Common myeloid progenitor, CD34-positive (primary cell): ENCODE measurements around the gene ERBB4.

Source experiments
- CTCF ChIA-PET: fragments of 350-600 bp; sonication (Branson Sonifier 250); formaldehyde crosslinking; loops from one replicate; lab custom pipeline; 2021; ENCODE audit warnings: antibody characterized with exemption; lab: Charles Lee
- POLR2A ChIA-PET: fragments of 350-600 bp; sonication (Branson Sonifier 250); formaldehyde crosslinking; loops from one replicate; lab custom pipeline; 2021; ENCODE audit warnings: antibody characterized with exemption; lab: Charles Lee
- DNase-seq, 3 donors: peaks; one replicate each; pipeline versions ENCODE4 v3.0.0 to v3.0.0-alpha.2; 2013
- H3K27ac ChIP-seq, 2 experiments: 1 replicate in 1 of 2; 2 replicates in 1 of 2; pipeline ENCODE4 v1.7.0; 2013; ENCODE audit warnings: inconsistent platforms in 2 of 2, low read length in 2 of 2, mild to moderate bottlenecking in 2 of 2, low read depth in 1 of 2, moderate library complexity in 1 of 2; ENCODE audit not compliant: severe bottlenecking in 2 of 2, insufficient read depth in 1 of 2, poor library complexity in 1 of 2
- H3K27me3 ChIP-seq, 5 experiments: replicated peaks in 2 of 5; 1 replicate in 3 of 5; 2 replicates in 2 of 5; pipeline versions ENCODE4 v1.6.1 to v1.7.0; 2013; ENCODE audit warnings: low read length in 4 of 5, mild to moderate bottlenecking in 2 of 5, moderate library complexity in 2 of 5, inconsistent platforms in 1 of 5; ENCODE audit not compliant: insufficient read depth in 5 of 5, control insufficient read depth in 4 of 5
- H3K36me3 ChIP-seq, 4 experiments: 1 replicate in 2 of 4; 2 replicates in 2 of 4; pipeline versions ENCODE4 v1.6.1 to v1.7.0; 2013; ENCODE audit warnings: low read length in 3 of 4, control low read depth in 1 of 4, mild to moderate bottlenecking in 1 of 4; ENCODE audit not compliant: control insufficient read depth in 4 of 4, insufficient read depth in 4 of 4
- H3K4me1 ChIP-seq, 4 experiments: 1 replicate in 3 of 4; 2 replicates in 1 of 4; pipeline versions ENCODE4 v1.6.1 to v1.7.1; 2013; ENCODE audit warnings: low read length in 3 of 4, mild to moderate bottlenecking in 3 of 4, control low read depth in 1 of 4, inconsistent platforms in 1 of 4, moderate library complexity in 1 of 4; ENCODE audit not compliant: control insufficient read depth in 4 of 4, insufficient read depth in 4 of 4; ENCODE audit errors: control extremely low read depth in 1 of 4
- H3K4me3 ChIP-seq, 7 experiments: 1 replicate in 4 of 7; 2 replicates in 3 of 7; pipeline versions ENCODE4 v1.5.1 to v1.7.0; 2013; ENCODE audit warnings: mild to moderate bottlenecking in 7 of 7, low read length in 6 of 7, moderate library complexity in 6 of 7, inconsistent platforms in 2 of 7, low read depth in 2 of 7, control low read depth in 1 of 7; ENCODE audit not compliant: insufficient read depth in 4 of 7, control insufficient read depth in 1 of 7; ENCODE audit errors: extremely low read depth in 1 of 7
- H3K9me3 ChIP-seq, 5 experiments: 1 replicate in 4 of 5; 2 replicates in 1 of 5; pipeline versions ENCODE4 v1.6.1 to v1.7.1; 2013; ENCODE audit warnings: low read length in 4 of 5, mild to moderate bottlenecking in 2 of 5, inconsistent platforms in 1 of 5, low read depth in 1 of 5, moderate library complexity in 1 of 5; ENCODE audit not compliant: control insufficient read depth in 4 of 5, insufficient read depth in 2 of 5; ENCODE audit errors: control extremely low read depth in 1 of 5
- WGBS: methylation state at CpG from one replicate; pipeline ENCODE4 v1.1.5; 2013; ENCODE audit not compliant: insufficient coverage; 5-methylcytosine and 5-hydroxymethylcytosine counted together

ERBB4 gene

GRCh38 chr2:211816754-211817153 is 721.8 kb downstream of the ERBB4 start:
- DNase-seq, result no peak
- H3K36me3 ChIP-seq, result no peaks in the 10 kb centered on the region
- H3K4me1 ChIP-seq, result no peaks in the 10 kb centered on the region
- H3K9me3 ChIP-seq, result peaks cover 0 to 4% (median 0%) of the 10 kb centered on the region in 5 experiments
- ChIA-PET CTCF (no interaction called here), POLR2A (no interaction called here)
- no peak overlapping the region for H3K27ac ChIP-seq
- no CpG with 5 or more reads among the region's 1 CpG for WGBS
- no peaks in the 10 kb centered on the region for H3K27me3 ChIP-seq
- no peak overlapping the region for H3K4me3 ChIP-seq

- H3K9me3 ChIP-seq, result peaks cover 0 to 3% (median 0%) of the 10 kb centered on the region in 5 experiments
- H3K27me3 ChIP-seq, result no peaks in the 10 kb centered on the region
- no peaks in the 10 kb centered on the region for H3K36me3 ChIP-seq
- no peaks in the 10 kb centered on the region for H3K4me1 ChIP-seq
- ChIA-PET POLR2A (no interaction called here), CTCF (no interaction called here)
- H3K27ac ChIP-seq, result no peak overlapping the region
- no peak for DNase-seq
- WGBS, result 80% methylated on average over 4 of the region's 4 CpGs
- no peak overlapping the region for H3K4me3 ChIP-seq
Observed at GRCh38 chr2:211812587-211812986, 726.0 kb downstream of the ERBB4 start.

GRCh38 chr2:211802666-211803065 is 735.9 kb downstream of the ERBB4 start:
- no peaks in the 10 kb centered on the region for H3K27me3 ChIP-seq
- no peak for DNase-seq
- no peaks in the 10 kb centered on the region for H3K4me1 ChIP-seq
- no peak overlapping the region for H3K4me3 ChIP-seq
- POLR2A ChIA-PET, result interaction anchor here (0.5 kb wide), 1 partner anchor 659 kb away, joined by 3 read pairs; no protein-coding TSS in a partner anchor
- H3K36me3 ChIP-seq, result no peaks in the 10 kb centered on the region
- no peak overlapping the region for H3K27ac ChIP-seq
- CTCF ChIA-PET, result no interaction called here
- no peaks in the 10 kb centered on the region for H3K9me3 ChIP-seq
- WGBS, result 100% methylated on average over 2 of the region's 4 CpGs

GRCh38 chr2:211800001-211800400 is 738.6 kb downstream of the ERBB4 start:
- H3K27ac ChIP-seq, result no peak overlapping the region
- no peaks in the 10 kb centered on the region for H3K9me3 ChIP-seq
- no CpG with 5 or more reads among the region's 1 CpG for WGBS
- no peaks in the 10 kb centered on the region for H3K4me1 ChIP-seq
- ChIA-PET POLR2A (no interaction called here), CTCF (no interaction called here)
- no peaks in the 10 kb centered on the region for H3K27me3 ChIP-seq
- no peak for DNase-seq
- no peak overlapping the region for H3K4me3 ChIP-seq
- no peaks in the 10 kb centered on the region for H3K36me3 ChIP-seq

GRCh38 chr2:211798868-211799267 is 739.7 kb downstream of the ERBB4 start:
- Histone ChIP-seq H3K36me3 (no peaks in the 10 kb centered on the region), H3K27me3 (no peaks in the 10 kb centered on the region), H3K9me3 (no peaks in the 10 kb centered on the region), H3K4me1 (no peaks in the 10 kb centered on the region), H3K4me3 (no peak overlapping the region), H3K27ac (no peak overlapping the region)
- DNase-seq, result no peak
- ChIA-PET CTCF (no interaction called here), POLR2A (no interaction called here)
- 88% methylated on average over 1 of the region's 1 CpG for WGBS

GRCh38 chr2:211793690-211794089 is 744.9 kb downstream of the ERBB4 start:
- H3K36me3 ChIP-seq, result no peaks in the 10 kb centered on the region
- WGBS, result 71% methylated on average over 1 of the region's 5 CpGs
- no peak for DNase-seq
- no peaks in the 10 kb centered on the region for H3K27me3 ChIP-seq
- CTCF ChIA-PET, result interaction anchor here (0.7 kb wide), 1 partner anchor 138 kb away, joined by 3 read pairs; no protein-coding TSS in a partner anchor
- no peak overlapping the region for H3K4me3 ChIP-seq
- H3K4me1 ChIP-seq, result no peaks in the 10 kb centered on the region
- no peak overlapping the region for H3K27ac ChIP-seq
- POLR2A ChIA-PET, result no interaction called here
- no peaks in the 10 kb centered on the region for H3K9me3 ChIP-seq

- no peak for DNase-seq
- H3K36me3 ChIP-seq, result no peaks in the 10 kb centered on the region
- no peaks in the 10 kb centered on the region for H3K27me3 ChIP-seq
- no peaks in the 10 kb centered on the region for H3K4me1 ChIP-seq
- no peaks in the 10 kb centered on the region for H3K9me3 ChIP-seq
- ChIA-PET POLR2A (no interaction called here), CTCF (no interaction called here)
- no peak overlapping the region for H3K4me3 ChIP-seq
- no CpG with 5 or more reads among the region's 4 CpGs for WGBS
- no peak overlapping the region for H3K27ac ChIP-seq
Observed at GRCh38 chr2:211789982-211790381, 748.6 kb downstream of the ERBB4 start.
